ENCODE data around the gene ANKRD34A.

The ANKRD34A gene

GRCh38 chr1:145918144-145918991 lies 46.0 kb downstream of the ANKRD34A start, which contains the start of gene PEX11B:
PEX11B (minus strand) TSS chr1:145918717; CDS start chr1:145918688, 29 bp downstream.
- H3K9ac ChIP-seq (ENCODE audit: low read depth, low read length, poor library complexity): peak within 1 kb of the TSS; percentile 87

GRCh38 chr1:145917595-145917994 lies 46.8 kb downstream of the ANKRD34A start:
- no peak overlapping the region for H3K18ac ChIP-seq (ENCODE audit: low read length)
- no peak overlapping the region for H3K4me2 ChIP-seq (ENCODE audit: insufficient read depth, low read length, poor library complexity, severe bottlenecking)
- H2BK120ac ChIP-seq (ENCODE audit: low read depth, low read length): no peak overlapping the region
- H2BK5ac ChIP-seq (ENCODE audit: low read length): no peak overlapping the region
- no peak overlapping the region for H2BK15ac ChIP-seq (ENCODE audit: low read length)
- no peak overlapping the region for H4K91ac ChIP-seq (ENCODE audit: low read depth, low read length, poor library complexity)
- H3K4me1 ChIP-seq (ENCODE audit: control insufficient read depth in 2 of 2, insufficient read depth in 1 of 2, low read depth in 1 of 2, low read length in 2 of 2): peaks cover 2 to 11% of the 10 kb centered on the region in 2 donors
- no peak overlapping the region for H2AK5ac ChIP-seq (ENCODE audit: low read depth, low read length)
- no peak for DNase-seq (ENCODE audit: low spot score)
- H2AFZ ChIP-seq (ENCODE audit: low read length): peak overlapping the region; percentile 91
- H3K36me3 ChIP-seq (replicated peaks in 1 of 2; ENCODE audit: control insufficient read depth in 2 of 2, insufficient read depth in 2 of 2, low read length in 2 of 2): peaks cover 0 to 49% of the 10 kb centered on the region in 2 donors
- no peaks in the 10 kb centered on the region for H3K9me3 ChIP-seq (replicated peaks in 1 of 2; ENCODE audit: control insufficient read depth in 2 of 2, insufficient read depth in 1 of 2, low read depth in 1 of 2, low read length in 2 of 2)
- H3K27ac ChIP-seq (replicated peaks; ENCODE audit: low read length): no peak overlapping the region
- no peak overlapping the region for H3K23ac ChIP-seq (ENCODE audit: low read depth, low read length, poor library complexity)
- peak overlapping the region in 1 of 2 donors; percentile 68 for H3K4me3 ChIP-seq (ENCODE audit: low read length in 2 of 2)
- H3K9ac ChIP-seq (ENCODE audit: low read depth, low read length, poor library complexity): peak overlapping the region; percentile 87
- H2BK12ac ChIP-seq (ENCODE audit: low read length): no peak overlapping the region
- H4K8ac ChIP-seq (ENCODE audit: low read depth, low read length): no peak overlapping the region
- H3K27me3 ChIP-seq (ENCODE audit: control insufficient read depth in 3 of 3, insufficient read depth in 3 of 3, low read depth in 1 of 3, low read length in 3 of 3): no peaks in the 10 kb centered on the region
- no peak overlapping the region for H3K14ac ChIP-seq (ENCODE audit: low read length)
- WGBS, 2 donors (ENCODE audit: extremely low coverage in 2 of 2, insufficient read length in 2 of 2, insufficient replicate concordance in 1 of 2): no CpG with 5 or more reads among the region's 5 CpGs
- no peaks in the 10 kb centered on the region for H3K79me1 ChIP-seq (ENCODE audit: low read depth, low read length)
- no peak overlapping the region for H3K4ac ChIP-seq (ENCODE audit: low read length)

More at GRCh38 chr1:145918144-145918991, 46.0 kb downstream of the ANKRD34A start, which contains the start of gene PEX11B:
- Histone ChIP-seq H3K18ac (ENCODE audit: low read length) (peak within 1 kb of the TSS; percentile 80), H3K36me3 (replicated peaks in 1 of 2; ENCODE audit: control insufficient read depth in 2 of 2, insufficient read depth in 2 of 2, low read length in 2 of 2) (peaks cover 0 to 51% of the 10 kb centered on the region in 2 donors), H2AFZ (ENCODE audit: low read length) (peak within 1 kb of the TSS; percentile 91), H2BK120ac (ENCODE audit: low read depth, low read length) (no peak within 1 kb of the TSS), H3K27ac (replicated peaks; ENCODE audit: low read length) (no peak within 1 kb of the TSS), H3K4me1 (ENCODE audit: control insufficient read depth in 2 of 2, insufficient read depth in 1 of 2, low read depth in 1 of 2, low read length in 2 of 2) (peaks cover 2 to 11% of the 10 kb centered on the region in 2 donors), H4K91ac (ENCODE audit: low read depth, low read length, poor library complexity) (no peak within 1 kb of the TSS), H3K4ac (ENCODE audit: low read length) (no peak within 1 kb of the TSS), H2BK12ac (ENCODE audit: low read length) (no peak within 1 kb of the TSS), H3K14ac (ENCODE audit: low read length) (no peak within 1 kb of the TSS), H3K4me3 (ENCODE audit: low read length in 2 of 2) (peak within 1 kb of the TSS; percentile 68 to 91), H2BK15ac (ENCODE audit: low read length) (no peak within 1 kb of the TSS), H2AK5ac (ENCODE audit: low read depth, low read length) (peak within 1 kb of the TSS; percentile 53), H3K4me2 (ENCODE audit: insufficient read depth, low read length, poor library complexity, severe bottlenecking) (peak within 1 kb of the TSS; percentile 89), H3K23ac (ENCODE audit: low read depth, low read length, poor library complexity) (peak within 1 kb of the TSS; percentile 8), H3K27me3 (ENCODE audit: control insufficient read depth in 3 of 3, insufficient read depth in 3 of 3, low read depth in 1 of 3, low read length in 3 of 3) (no peaks in the 10 kb centered on the region), H4K8ac (ENCODE audit: low read depth, low read length) (no peak within 1 kb of the TSS), H3K9me3 (replicated peaks in 1 of 2; ENCODE audit: control insufficient read depth in 2 of 2, insufficient read depth in 1 of 2, low read depth in 1 of 2, low read length in 2 of 2) (no peaks in the 10 kb centered on the region), H2BK5ac (ENCODE audit: low read length) (peak within 1 kb of the TSS; percentile 29), H3K79me1 (ENCODE audit: low read depth, low read length) (no peaks in the 10 kb centered on the region)
- WGBS, 2 donors (ENCODE audit: extremely low coverage in 2 of 2, insufficient read length in 2 of 2, insufficient replicate concordance in 1 of 2): no CpG with 5 or more reads among the region's 51 CpGs
- peak; percentile 69 for DNase-seq (ENCODE audit: low spot score)

- H3K14ac ChIP-seq (ENCODE audit: low read length): no peak overlapping the region
- H3K4me3 ChIP-seq (ENCODE audit: low read length in 2 of 2): no peak overlapping the region
- H3K27me3 ChIP-seq (ENCODE audit: control insufficient read depth in 3 of 3, insufficient read depth in 3 of 3, low read depth in 1 of 3, low read length in 3 of 3): no peaks in the 10 kb centered on the region
- H3K23ac ChIP-seq (ENCODE audit: low read depth, low read length, poor library complexity): no peak overlapping the region
- H3K9me3 ChIP-seq (replicated peaks in 1 of 2; ENCODE audit: control insufficient read depth in 2 of 2, insufficient read depth in 1 of 2, low read depth in 1 of 2, low read length in 2 of 2): no peaks in the 10 kb centered on the region
- no peak overlapping the region for H3K9ac ChIP-seq (ENCODE audit: low read depth, low read length, poor library complexity)
- H2BK12ac ChIP-seq (ENCODE audit: low read length): no peak overlapping the region
- no peaks in the 10 kb centered on the region for H3K79me1 ChIP-seq (ENCODE audit: low read depth, low read length)
- DNase-seq (ENCODE audit: low spot score): no peak
- H2AK5ac ChIP-seq (ENCODE audit: low read depth, low read length): no peak overlapping the region
- no peak overlapping the region for H2BK120ac ChIP-seq (ENCODE audit: low read depth, low read length)
- H2AFZ ChIP-seq (ENCODE audit: low read length): no peak overlapping the region
- no peak overlapping the region for H2BK15ac ChIP-seq (ENCODE audit: low read length)
- no CpG with 5 or more reads among the region's 5 CpGs for WGBS, 2 donors (ENCODE audit: extremely low coverage in 2 of 2, insufficient read length in 2 of 2, insufficient replicate concordance in 1 of 2)
- H3K36me3 ChIP-seq (replicated peaks in 1 of 2; ENCODE audit: control insufficient read depth in 2 of 2, insufficient read depth in 2 of 2, low read length in 2 of 2): peaks cover 0 to 49% of the 10 kb centered on the region in 2 donors
- no peak overlapping the region for H3K18ac ChIP-seq (ENCODE audit: low read length)
- no peak overlapping the region for H2BK5ac ChIP-seq (ENCODE audit: low read length)
- H3K4ac ChIP-seq (ENCODE audit: low read length): no peak overlapping the region
- H3K4me2 ChIP-seq (ENCODE audit: insufficient read depth, low read length, poor library complexity, severe bottlenecking): no peak overlapping the region
- no peak overlapping the region for H4K91ac ChIP-seq (ENCODE audit: low read depth, low read length, poor library complexity)
- H3K27ac ChIP-seq (replicated peaks; ENCODE audit: low read length): no peak overlapping the region
- H3K4me1 ChIP-seq (ENCODE audit: control insufficient read depth in 2 of 2, insufficient read depth in 1 of 2, low read depth in 1 of 2, low read length in 2 of 2): peaks cover 2 to 11% of the 10 kb centered on the region in 2 donors
- no peak overlapping the region for H4K8ac ChIP-seq (ENCODE audit: low read depth, low read length)
Observed at GRCh38 chr1:145916745-145917144, 47.6 kb downstream of the ANKRD34A start.

- WGBS, 2 donors (ENCODE audit: extremely low coverage in 2 of 2, insufficient read length in 2 of 2, insufficient replicate concordance in 1 of 2): no CpG with 5 or more reads among the region's 11 CpGs
- Histone ChIP-seq H3K27me3 (ENCODE audit: control insufficient read depth in 3 of 3, insufficient read depth in 3 of 3, low read depth in 1 of 3, low read length in 3 of 3) (no peaks in the 10 kb centered on the region), H3K9ac (ENCODE audit: low read depth, low read length, poor library complexity) (no peak overlapping the region)
Observed at GRCh38 chr1:145912128-145912641, 52.2 kb downstream of the ANKRD34A start.

More at GRCh38 chr1:145912128-145912641, 52.2 kb downstream of the ANKRD34A start:
- H2BK12ac ChIP-seq (ENCODE audit: low read length): no peak overlapping the region
- peaks cover 3 to 50% of the 10 kb centered on the region in 2 donors for H3K36me3 ChIP-seq (replicated peaks in 1 of 2; ENCODE audit: control insufficient read depth in 2 of 2, insufficient read depth in 2 of 2, low read length in 2 of 2)
- DNase-seq (ENCODE audit: low spot score): no peak
- H3K14ac ChIP-seq (ENCODE audit: low read length): no peak overlapping the region
- no peak overlapping the region for H2BK5ac ChIP-seq (ENCODE audit: low read length)
- no peak overlapping the region for H3K4ac ChIP-seq (ENCODE audit: low read length)
- no peak overlapping the region for H3K4me3 ChIP-seq (ENCODE audit: low read length in 2 of 2)
- no peak overlapping the region for H2AFZ ChIP-seq (ENCODE audit: low read length)
- H4K8ac ChIP-seq (ENCODE audit: low read depth, low read length): no peak overlapping the region
- H4K91ac ChIP-seq (ENCODE audit: low read depth, low read length, poor library complexity): no peak overlapping the region
- no peaks in the 10 kb centered on the region for H3K79me1 ChIP-seq (ENCODE audit: low read depth, low read length)
- no peak overlapping the region for H3K18ac ChIP-seq (ENCODE audit: low read length)
- H3K4me2 ChIP-seq (ENCODE audit: insufficient read depth, low read length, poor library complexity, severe bottlenecking): no peak overlapping the region
- peaks cover 0 to 4% of the 10 kb centered on the region in 2 donors for H3K4me1 ChIP-seq (ENCODE audit: control insufficient read depth in 2 of 2, insufficient read depth in 1 of 2, low read depth in 1 of 2, low read length in 2 of 2)
- H2BK15ac ChIP-seq (ENCODE audit: low read length): no peak overlapping the region
- no peak overlapping the region for H2BK120ac ChIP-seq (ENCODE audit: low read depth, low read length)
- H3K9me3 ChIP-seq (replicated peaks in 1 of 2; ENCODE audit: control insufficient read depth in 2 of 2, insufficient read depth in 1 of 2, low read depth in 1 of 2, low read length in 2 of 2): no peaks in the 10 kb centered on the region
- H3K23ac ChIP-seq (ENCODE audit: low read depth, low read length, poor library complexity): no peak overlapping the region
- no peak overlapping the region for H2AK5ac ChIP-seq (ENCODE audit: low read depth, low read length)
- no peak overlapping the region for H3K27ac ChIP-seq (replicated peaks; ENCODE audit: low read length)

Data from neuronal stem cell (in vitro differentiated cells).